NOMO-1 treated with dmso at 0.1 percent for 144 hours (cell line): Measurements from ENCODE around the gene KRTAP5-7.
"Not testable (repeated sequence)": the region's sequence is repeated elsewhere in the genome, so short reads cannot be mapped to it uniquely, and the experiment has no call there.

Experiments used
- DNase-seq: peaks from one replicate; lab custom pipeline; 2025; ENCODE audit not compliant: unreplicated experiment; lab: John Stamatoyannopoulos, UW

KRTAP5-7 gene

GRCh38 chr11:71532036-71532610, 5.1 kb downstream of the KRTAP5-7 start:
- no peak for DNase-seq

DNA sequence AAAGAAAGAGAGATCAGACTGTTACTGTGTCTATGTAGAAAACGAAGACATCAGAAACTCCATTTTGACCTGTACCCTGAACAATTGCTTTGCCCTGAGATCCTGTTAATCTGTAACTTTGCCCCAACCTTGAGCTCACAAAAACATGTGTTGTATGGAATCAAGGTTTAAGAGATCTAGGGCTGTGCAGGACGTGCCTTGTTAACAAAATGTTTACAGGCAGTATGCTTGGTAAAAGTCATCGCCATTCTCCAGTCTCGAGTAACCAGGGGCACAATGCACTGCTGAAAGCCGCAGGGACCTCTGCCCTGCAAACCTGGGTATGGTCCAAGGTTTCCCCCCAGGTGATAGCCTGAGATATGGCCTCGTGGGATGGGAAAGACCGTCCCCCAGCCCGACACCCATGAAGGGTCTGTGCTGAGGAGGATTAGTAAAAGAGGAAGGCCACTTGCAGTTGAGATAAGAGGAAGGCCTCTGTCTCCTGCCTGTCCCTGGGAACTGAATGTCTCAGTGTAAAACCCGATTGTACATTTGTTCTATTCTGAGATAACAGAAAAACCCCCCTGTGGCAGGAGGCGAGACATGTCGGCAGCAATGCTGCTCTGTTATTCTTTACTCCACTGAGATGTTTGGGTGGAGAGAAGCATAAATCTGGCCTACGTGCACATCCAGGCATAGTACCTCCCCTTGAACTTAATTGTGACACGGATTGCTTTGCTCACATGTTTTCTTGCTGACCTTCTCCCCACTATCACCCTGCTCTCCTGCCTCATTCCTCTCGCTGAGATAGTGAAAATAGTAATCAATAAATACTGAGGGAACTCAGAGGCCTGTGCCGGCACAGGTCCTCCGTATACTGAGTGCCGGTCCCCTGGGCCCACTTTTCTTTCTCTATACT, 7.9 kb downstream of the KRTAP5-7 start:
- DNase-seq: not testable (repeated sequence)

DNA sequence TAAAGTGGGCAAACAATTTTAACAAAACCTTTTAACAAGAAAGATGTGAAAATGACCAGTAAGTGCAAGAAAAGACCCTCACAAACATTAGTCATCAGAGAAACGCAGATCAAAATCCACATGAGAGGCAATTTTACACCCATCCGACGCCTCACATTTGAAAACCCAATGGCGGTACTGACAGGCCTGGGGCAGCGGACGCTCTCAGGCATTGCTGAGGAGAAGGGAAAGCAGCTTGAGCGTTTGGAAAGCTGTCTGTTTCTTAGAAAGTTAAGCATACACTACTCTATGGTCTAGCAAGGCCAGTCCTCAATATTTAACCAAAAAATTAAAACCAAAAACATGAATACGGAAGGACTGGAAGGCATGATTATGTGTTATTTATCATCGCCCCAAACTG, 8.8 kb downstream of the KRTAP5-7 start:
- no peak for DNase-seq

DNA sequence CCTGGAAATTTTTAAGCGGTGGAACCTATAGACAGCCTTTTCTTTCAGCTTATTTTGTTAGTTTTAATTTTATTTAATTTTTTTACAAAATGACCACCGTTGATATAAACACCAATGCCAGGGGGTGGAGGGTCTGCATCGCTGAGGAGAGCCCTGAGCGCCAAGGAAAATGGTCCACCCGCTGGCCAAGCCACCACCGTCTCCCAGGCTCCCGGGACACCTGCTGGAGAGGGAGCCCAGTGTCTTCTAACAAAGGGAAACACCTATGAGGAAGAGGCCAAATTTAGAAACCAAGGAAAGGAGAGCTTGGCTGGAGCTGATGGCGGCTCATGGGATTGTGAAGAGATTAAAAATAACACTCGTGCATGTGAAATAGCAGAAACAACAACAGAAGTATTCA, 10.5 kb downstream of the KRTAP5-7 start:
- no peak for DNase-seq

GRCh38 chr11:71537977-71538665, 11.1 kb downstream of the KRTAP5-7 start, which contains the start of gene KRTAP5-8:
Gene KRTAP5-8 (plus strand): TSS chr11:71538025. CDS start chr11:71538056, 31 bp downstream.
- DNase-seq: not testable (repeated sequence)

GRCh38 chr11:71538666-71538990, 11.6 kb downstream of the KRTAP5-7 start:
- no peak for DNase-seq

GRCh38 chr11:71539017-71539416, 11.9 kb downstream of the KRTAP5-7 start:
- DNase-seq: no peak

- not testable (repeated sequence) for DNase-seq
Measured at GRCh38 chr11:71539971-71540370, 12.9 kb downstream of the KRTAP5-7 start.

DNA sequence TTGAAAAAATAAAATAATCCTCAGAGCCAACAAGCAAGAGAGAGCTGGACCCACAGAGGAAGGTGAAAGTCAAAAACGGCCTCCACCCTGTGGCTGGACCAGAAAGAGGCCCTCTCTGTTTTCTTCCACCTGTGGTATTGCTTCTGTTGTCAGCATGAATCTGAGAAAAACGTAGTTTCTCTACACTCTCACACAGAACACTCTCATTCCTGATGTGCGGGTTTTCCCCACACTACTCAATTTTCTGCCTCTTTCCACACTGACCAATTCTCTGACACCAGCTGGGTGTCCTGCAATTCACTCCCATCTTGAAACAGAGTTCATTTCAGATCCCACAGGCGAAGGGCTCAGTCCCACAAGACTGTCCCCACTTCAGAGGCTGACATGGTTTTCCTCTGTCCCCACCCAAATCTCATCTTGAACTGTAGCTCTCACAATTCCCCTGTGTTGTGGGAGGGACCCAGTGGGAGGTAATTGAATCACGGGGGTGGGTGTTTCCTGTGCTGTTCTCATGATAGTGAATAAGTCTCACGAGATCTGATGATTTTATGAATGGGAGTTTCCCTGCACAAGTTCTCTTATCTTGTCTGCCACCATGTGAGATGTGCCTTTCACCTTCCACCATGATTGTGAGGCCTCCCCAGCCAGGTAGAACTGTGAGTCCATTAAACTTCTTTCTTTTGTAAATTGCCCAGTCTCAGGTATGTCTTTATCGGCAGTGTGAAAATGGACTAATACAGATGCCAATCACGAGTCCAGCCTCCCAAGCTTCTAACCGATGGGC, 13.6 kb downstream of the KRTAP5-7 start:
- not testable (repeated sequence) for DNase-seq

DNA sequence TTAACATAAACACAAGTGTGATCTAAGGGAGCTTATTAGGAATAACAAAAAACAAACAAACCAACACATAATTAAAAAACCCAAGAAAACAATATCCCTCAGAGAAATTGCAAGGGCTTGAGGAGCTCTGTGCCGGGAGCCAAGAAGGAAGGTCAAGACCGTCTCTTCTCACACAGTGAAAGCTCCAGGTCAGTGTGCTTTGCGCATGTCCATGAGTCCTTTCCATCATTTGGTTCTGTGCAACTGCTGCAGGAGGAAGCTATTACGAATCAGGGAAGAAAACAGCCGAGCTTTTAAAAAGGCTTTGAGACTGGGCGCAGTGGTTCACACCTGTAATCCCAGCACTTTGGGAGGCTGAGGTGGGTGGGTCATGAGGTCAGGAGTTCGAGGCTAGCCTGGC, 15.3 kb downstream of the KRTAP5-7 start:
- no peak for DNase-seq

- DNase-seq: no peak
Measured at GRCh38 chr11:71542879-71543777, 16.1 kb downstream of the KRTAP5-7 start.

DNA sequence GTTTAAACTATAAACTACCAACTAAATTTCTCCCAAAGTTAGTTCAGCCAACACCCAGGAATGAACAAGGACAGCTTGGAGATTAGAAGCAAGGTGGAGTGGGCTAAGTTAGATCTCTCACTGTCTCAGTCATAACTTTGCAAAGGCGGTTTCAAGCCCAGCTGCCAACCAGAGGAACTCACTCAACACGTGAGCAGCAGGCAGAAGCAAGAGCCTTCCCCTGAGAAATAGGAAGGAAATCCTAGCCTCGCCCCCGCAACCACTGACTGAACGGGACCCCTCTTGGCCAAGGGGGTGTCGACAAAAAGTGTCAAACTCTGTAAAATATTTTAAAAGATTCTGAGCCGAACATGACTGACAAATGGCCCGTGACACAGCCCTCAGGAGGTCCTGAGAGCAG, 16.8 kb downstream of the KRTAP5-7 start:
- DNase-seq: no peak

DNA sequence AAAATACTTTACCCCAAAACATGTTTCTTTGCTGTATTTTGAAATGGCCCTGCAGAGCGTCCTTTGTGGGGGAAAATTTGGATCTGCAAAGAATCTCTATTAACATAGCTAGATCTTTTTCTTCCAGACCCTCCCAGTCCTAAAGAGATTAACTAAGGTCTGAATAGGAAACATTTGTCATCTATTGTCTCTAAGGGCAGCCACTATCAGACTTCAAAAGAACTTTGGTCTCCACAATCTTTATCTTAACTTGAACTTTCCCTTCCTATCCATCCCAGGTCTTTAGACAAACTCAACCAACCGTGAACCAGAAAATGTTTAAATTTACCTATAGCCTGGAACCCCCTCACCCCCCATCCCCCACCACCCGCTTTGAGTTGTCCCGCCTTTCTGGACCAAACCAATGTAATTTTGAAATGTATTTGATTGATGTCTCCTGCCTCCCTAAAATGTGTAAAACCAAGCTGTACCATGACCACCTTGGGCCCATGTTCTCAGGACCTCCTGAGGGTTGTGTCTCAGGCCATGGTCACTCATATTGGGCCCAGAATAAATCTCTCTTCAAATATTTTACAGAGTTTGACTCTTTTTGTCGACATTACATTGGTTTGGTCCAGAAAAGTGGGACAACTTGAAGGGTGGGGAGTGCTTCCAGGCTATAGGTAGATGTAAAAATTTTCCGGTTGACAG, 17.6 kb downstream of the KRTAP5-7 start:
- no peak for DNase-seq

DNA sequence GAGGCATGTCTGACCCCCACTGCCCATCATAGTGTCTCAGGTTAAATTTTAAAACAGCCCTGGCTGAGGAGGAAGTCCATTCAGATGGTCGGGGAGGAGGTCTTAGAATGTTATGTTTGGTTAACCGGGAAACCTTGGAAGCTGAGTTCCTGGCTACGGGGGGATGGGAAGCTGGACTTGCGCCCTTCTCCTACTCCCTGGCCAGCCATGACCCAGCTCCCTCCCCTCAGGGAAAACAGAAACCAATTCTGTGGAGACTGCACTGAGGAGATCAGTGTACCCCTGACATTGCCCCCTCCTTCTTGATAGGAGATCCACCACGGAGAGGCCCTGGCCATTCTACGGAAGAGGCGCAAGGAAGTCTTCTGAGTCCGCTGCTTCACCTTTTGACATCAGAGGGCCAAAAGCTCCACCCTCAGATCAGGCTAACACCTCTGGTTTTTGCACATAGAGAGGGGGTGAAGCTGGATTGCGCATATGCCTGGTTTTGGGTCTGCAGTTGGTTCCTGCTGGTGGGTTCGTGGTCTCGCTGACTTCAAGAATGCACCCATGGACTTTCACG, 18.4 kb downstream of the KRTAP5-7 start:
- no peak for DNase-seq

DNA sequence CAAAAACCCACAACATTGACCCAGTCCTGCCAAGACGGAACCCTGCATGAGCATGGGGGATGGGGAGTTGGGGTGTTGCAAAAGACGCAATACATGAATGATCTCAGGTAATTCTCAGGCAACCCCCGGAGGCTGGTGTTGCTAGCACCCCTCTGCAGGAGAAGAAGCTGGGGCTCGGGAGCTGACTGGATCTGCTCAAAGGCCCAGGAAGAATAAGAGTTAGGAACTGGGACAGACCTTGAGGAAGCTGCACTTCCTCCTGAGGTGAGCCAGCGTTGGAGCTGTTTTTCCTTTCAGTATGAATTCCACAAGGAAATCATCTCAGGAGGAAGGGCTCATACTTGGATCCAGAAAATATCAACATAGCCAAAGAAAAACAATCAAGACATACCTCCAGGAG, 21.1 kb downstream of the KRTAP5-7 start, which contains the start of gene KRTAP5-9:
TSS of gene KRTAP5-9 (plus strand) at position 301 of the 400 bp plus-strand sequence. CDS start 238 bp downstream, outside the sequence.
- no peak for DNase-seq

DNA sequence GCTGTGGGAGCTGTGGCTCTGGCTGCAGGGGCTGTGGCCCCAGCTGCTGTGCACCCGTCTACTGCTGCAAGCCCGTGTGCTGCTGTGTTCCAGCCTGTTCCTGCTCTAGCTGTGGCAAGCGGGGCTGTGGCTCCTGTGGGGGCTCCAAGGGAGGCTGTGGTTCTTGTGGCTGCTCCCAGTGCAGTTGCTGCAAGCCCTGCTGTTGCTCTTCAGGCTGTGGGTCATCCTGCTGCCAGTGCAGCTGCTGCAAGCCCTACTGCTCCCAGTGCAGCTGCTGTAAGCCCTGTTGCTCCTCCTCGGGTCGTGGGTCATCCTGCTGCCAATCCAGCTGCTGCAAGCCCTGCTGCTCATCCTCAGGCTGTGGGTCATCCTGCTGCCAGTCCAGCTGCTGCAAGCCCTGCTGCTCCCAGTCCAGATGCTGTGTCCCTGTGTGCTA, 21.7 kb downstream of the KRTAP5-7 start:
- no peak for DNase-seq

GRCh38 chr11:71551711-71552110, 24.6 kb downstream of the KRTAP5-7 start:
- DNase-seq: no peak

DNA sequence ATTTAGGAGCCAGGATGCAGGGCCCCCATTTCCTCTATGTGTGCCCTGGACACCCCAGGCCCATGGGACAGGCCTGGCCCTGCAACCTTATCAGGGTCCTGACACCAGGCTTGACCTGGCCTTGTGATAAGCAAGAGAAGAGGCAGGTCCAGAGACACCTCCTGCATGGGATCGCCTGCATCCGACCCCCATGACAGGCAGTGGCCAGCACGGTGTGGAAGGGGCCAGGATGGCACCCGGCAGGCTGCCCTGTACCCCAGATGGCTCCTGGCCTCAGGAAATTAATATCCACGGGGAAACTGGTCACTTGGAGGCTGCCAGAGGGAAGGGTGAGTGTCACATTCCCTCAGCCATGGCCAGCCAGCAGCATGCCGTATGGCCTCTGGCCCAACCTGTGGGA, 27.9 kb downstream of the KRTAP5-7 start:
- no peak for DNase-seq

- no peak for DNase-seq
Measured at GRCh38 chr11:71555508-71555907, 28.4 kb downstream of the KRTAP5-7 start.
